Inflammatory macrophage (primary cell): ENCODE measurements around the gene LRRC1.

Experiments
- DNase-seq, 2 donors: peaks; one replicate each; pipeline ENCODE4 v3.0.0-alpha.2; 2020 to 2022

LRRC1 gene

GRCh38 chr6:53894091-53894490 lies 99.3 kb downstream of the LRRC1 start:
- DNase-seq, result no peak

- no peak for DNase-seq
Measured at GRCh38 chr6:53896196-53896595, 101.4 kb downstream of the LRRC1 start.

- DNase-seq, result no peak
Measured at GRCh38 chr6:53898026-53898795, 103.4 kb downstream of the LRRC1 start.

GRCh38 chr6:53899512-53899911 lies 104.7 kb downstream of the LRRC1 start:
- DNase-seq, result no peak

- no peak for DNase-seq
Measured at GRCh38 chr6:53903357-53903756, 108.6 kb downstream of the LRRC1 start.

- no peak for DNase-seq
Measured at GRCh38 chr6:53906103-53906502, 111.3 kb downstream of the LRRC1 start.

GRCh38 chr6:53906842-53907241 lies 112.0 kb downstream of the LRRC1 start:
- DNase-seq, result peak in 1 of 2 donors; percentile 20

- no peak for DNase-seq
Measured at GRCh38 chr6:53910834-53911233, 116.0 kb downstream of the LRRC1 start.

GRCh38 chr6:53912661-53913060 lies 117.9 kb downstream of the LRRC1 start:
- no peak for DNase-seq

- DNase-seq, result no peak
Measured at GRCh38 chr6:53913286-53913685, 118.5 kb downstream of the LRRC1 start.

- DNase-seq, result no peak
Measured at GRCh38 chr6:53915026-53915691, 120.4 kb downstream of the LRRC1 start.

- no peak for DNase-seq
Measured at GRCh38 chr6:53916804-53917463, 122.1 kb downstream of the LRRC1 start.

GRCh38 chr6:53917464-53917842 lies 122.6 kb downstream of the LRRC1 start:
- DNase-seq, result no peak

- peak; percentile 10 to 36 for DNase-seq
Measured at GRCh38 chr6:53918854-53919510, 124.2 kb downstream of the LRRC1 start.

- no peak for DNase-seq
Measured at GRCh38 chr6:53919881-53920360, 125.1 kb downstream of the LRRC1 start.

- DNase-seq, result no peak
Measured at GRCh38 chr6:53920881-53921280, 126.1 kb downstream of the LRRC1 start.

GRCh38 chr6:53921639-53922038 lies 126.8 kb downstream of the LRRC1 start:
- DNase-seq, result no peak

GRCh38 chr6:53922539-53922981 lies 127.8 kb downstream of the LRRC1 start:
- DNase-seq, result no peak

GRCh38 chr6:53924277-53924676 lies 129.5 kb downstream of the LRRC1 start:
- DNase-seq, result no peak

- no peak for DNase-seq
Measured at GRCh38 chr6:53924821-53925422, 130.1 kb downstream of the LRRC1 start.

GRCh38 chr6:53925891-53926290 lies 131.1 kb downstream of the LRRC1 start:
- DNase-seq, result no peak

GRCh38 chr6:53926505-53926904 lies 131.7 kb downstream of the LRRC1 start:
- DNase-seq, result no peak

GRCh38 chr6:53928641-53929040 lies 133.8 kb downstream of the LRRC1 start:
- no peak for DNase-seq
